HG02759 (cell line): ENCODE measurements around the gene ANKRD39.
A peak's percentile ranks its signal among the peaks of the same experiment; 100 is the strongest.

Source experiments
- ATAC-seq: cut with Tn5 transposase; IDR thresholded peaks from one replicate; pipeline ENCODE4 v1.9.1; 2021; ENCODE audit warnings: mild to moderate bottlenecking, moderate library complexity; ENCODE audit not compliant: unreplicated experiment

The ANKRD39 gene

GRCh38 chr2:96859099-96859649 is 1.4 kb upstream of the ANKRD39 start:
- ATAC-seq, result no peak

GRCh38 chr2:96856776-96857666 is 795 bp downstream of the ANKRD39 start:
- ATAC-seq, result no peak

GRCh38 chr2:96853321-96853720 is 4.5 kb downstream of the ANKRD39 start:
- ATAC-seq, result no peak

- no peak for ATAC-seq
Observed at GRCh38 chr2:96852667-96853066, 5.1 kb downstream of the ANKRD39 start.

- no peak for ATAC-seq
Observed at GRCh38 chr2:96848264-96848663, 9.6 kb downstream of the ANKRD39 start.

- ATAC-seq, result no peak
Observed at GRCh38 chr2:96847586-96847985, 10.2 kb downstream of the ANKRD39 start.

GRCh38 chr2:96846825-96847224 is 11.0 kb downstream of the ANKRD39 start:
- no peak for ATAC-seq

- ATAC-seq, result no peak
Observed at GRCh38 chr2:96844405-96844808, 13.4 kb downstream of the ANKRD39 start.

- no peak for ATAC-seq
Observed at GRCh38 chr2:96843538-96844268, 14.1 kb downstream of the ANKRD39 start, which contains the start of gene ANKRD23. Gene ANKRD23 (minus strand): TSS chr2:96844021. CDS start chr2:96843992, 29 bp downstream.

GRCh38 chr2:96842600-96842999 is 15.2 kb downstream of the ANKRD39 start:
- no peak for ATAC-seq

- no peak for ATAC-seq
Observed at GRCh38 chr2:96841701-96842495, 15.9 kb downstream of the ANKRD39 start.

- ATAC-seq, result no peak
Observed at GRCh38 chr2:96839875-96840850, 17.7 kb downstream of the ANKRD39 start.

- ATAC-seq, result peak; percentile 86
Observed at GRCh38 chr2:96839293-96839874, 18.4 kb downstream of the ANKRD39 start.

- no peak for ATAC-seq
Observed at GRCh38 chr2:96838345-96839292, 19.2 kb downstream of the ANKRD39 start.

GRCh38 chr2:96837575-96837974 is 20.2 kb downstream of the ANKRD39 start:
- ATAC-seq, result no peak

GRCh38 chr2:96835830-96836229 is 22.0 kb downstream of the ANKRD39 start:
- ATAC-seq, result no peak

GRCh38 chr2:96832754-96833507 is 24.9 kb downstream of the ANKRD39 start:
- ATAC-seq, result no peak

- no peak for ATAC-seq
Observed at GRCh38 chr2:96832408-96832753, 25.4 kb downstream of the ANKRD39 start.
